HepG2 (cell line): Measurements from ENCODE around the gene RTBDN. TPM values are rescaled to one million over a fixed set of nuclear protein-coding genes. Genes with fewer than 3 reads are reported as not detected.
A peak's percentile ranks its signal among the peaks of the same experiment; 100 is the strongest.

Experiments
- ARID5B ChIP-seq: IDR thresholded peaks from 2 replicates; pipeline ENCODE4 v1.4.0; 2020; ENCODE audit warnings: mild to moderate bottlenecking, missing genetic modification reagents
- ELF4 ChIP-seq: sonication (generic); formaldehyde crosslinking; IDR thresholded peaks from 2 replicates; pipeline ENCODE4 v1.5.0; 2020; ENCODE audit warnings: missing genetic modification reagents, mild to moderate bottlenecking, moderate library complexity, borderline replicate concordance
- EP300 ChIP-seq, 3 experiments: sonication (generic) in 1 of 3; formaldehyde crosslinking in 1 of 3; IDR thresholded peaks; 2 replicates each; pipeline versions ENCODE4 v1.5.1 to v1.6.1; 2011 to 2020; ENCODE audit warnings: low read depth in 2 of 3, low read length in 2 of 3, borderline replicate concordance in 1 of 3, improper control_type of control experiment in 1 of 3, mild to moderate bottlenecking in 1 of 3, missing genetic modification reagents in 1 of 3, moderate library complexity in 1 of 3
- LCORL ChIP-seq, 2 experiments: fragments of 450-650 bp in 1 of 2; sonication (generic) in 1 of 2; formaldehyde crosslinking in 1 of 2; IDR thresholded peaks; 2 replicates each; pipeline versions ENCODE4 v1.5.0 to v1.6.1; 2017 to 2020; ENCODE audit warnings: antibody characterized with exemption in 1 of 2, missing genetic modification reagents in 1 of 2
- MAX ChIP-seq: IDR thresholded peaks from 2 replicates; pipeline ENCODE4 v1.6.1; 2012; ENCODE audit warnings: inconsistent platforms
- PAX8 ChIP-seq: sonication (generic); formaldehyde crosslinking; IDR thresholded peaks from 2 replicates; pipeline ENCODE4 v1.8.0; 2022; ENCODE audit warnings: mild to moderate bottlenecking, missing genetic modification reagents, borderline replicate concordance
- PRDM10 ChIP-seq: sonication (generic); formaldehyde crosslinking; IDR thresholded peaks from 2 replicates; pipeline ENCODE4 v1.4.0; 2020; ENCODE audit warnings: low read depth, missing genetic modification reagents
- SKI ChIP-seq: fragments of 450-650 bp; IDR thresholded peaks from one replicate; pipeline ENCODE4 v1.6.1; 2018; ENCODE audit warnings: mild to moderate bottlenecking; ENCODE audit not compliant: partially characterized antibody
- STAT5B ChIP-seq: sonication (generic); formaldehyde crosslinking; IDR thresholded peaks from 2 replicates; pipeline ENCODE4 v1.4.0; 2020; ENCODE audit warnings: missing genetic modification reagents
- ZBTB1 ChIP-seq: sonication (generic); formaldehyde crosslinking; IDR thresholded peaks from 2 replicates; pipeline ENCODE4 v1.4.0; 2020; ENCODE audit warnings: missing genetic modification reagents, borderline replicate concordance
- ZFP41 ChIP-seq: sonication (generic); formaldehyde crosslinking; IDR thresholded peaks from 2 replicates; pipeline ENCODE4 v1.4.0; 2020; ENCODE audit warnings: mild to moderate bottlenecking, missing genetic modification reagents, borderline replicate concordance
- ZNF432 ChIP-seq: sonication (generic); formaldehyde crosslinking; IDR thresholded peaks from 2 replicates; pipeline ENCODE4 v1.5.0; 2020; ENCODE audit warnings: missing genetic modification reagents, mild to moderate bottlenecking, borderline replicate concordance
- ZNF639 ChIP-seq: conservative IDR thresholded peaks from 2 replicates; pipeline ENCODE4 v1.6.1; 2018; ENCODE audit warnings: missing genetic modification reagents
- ZNF790 ChIP-seq: sonication (generic); formaldehyde crosslinking; IDR thresholded peaks from 2 replicates; pipeline ENCODE4 v1.8.0; 2022; ENCODE audit warnings: missing genetic modification reagents, mild to moderate bottlenecking, borderline replicate concordance
- ZNF792 ChIP-seq: IDR thresholded peaks from 2 replicates; pipeline ENCODE4 v1.6.1; 2016
- ZSCAN5A ChIP-seq: sonication (generic); formaldehyde crosslinking; IDR thresholded peaks from 2 replicates; pipeline ENCODE4 v1.8.0; 2022; ENCODE audit warnings: mild to moderate bottlenecking, missing genetic modification reagents, borderline replicate concordance
- polyA plus RNA-seq, 8 experiments: library from polyadenylated mRNA; depleted of rRNA in 3 of 8; stranded (reverse) in 7 of 8; unstranded in 1 of 8; fragments of >200 nt; fragmentation: Illumina TruSeq in 4 of 8; extraction: Trizol in 4 of 8; gene quantifications; 2 replicates each; pipeline versions ENCODE4 v1.2.1 to v1.2.3, GENCODE V29; 2011 to 2016; ENCODE audit warnings: low read depth in 4 of 8, missing spikeins in 1 of 8, mixed read lengths in 1 of 8; ENCODE audit not compliant: insufficient read depth in 1 of 8
- total RNA-seq, 5 experiments: library from RNA; depleted of rRNA; stranded (reverse); fragments of >200 nt; fragmentation: Illumina TruSeq; extraction: Trizol; gene quantifications; 2 replicates each; pipeline ENCODE4 v1.2.3, GENCODE V29; 2016; ENCODE audit warnings: low read depth in 1 of 5

Gene RTBDN
- total and polyA plus RNA-seq, 2 of the 13 experiments (the other 11 are each of a cell fraction or from before 2014, with no cell fraction given), result 0.27 to 0.48 TPM

GRCh38 chr19:12864721-12865715, 30.6 kb upstream of the RTBDN start (continued):
- TF ChIP-seq LCORL (IDR thresholded peaks at IDR 0.05) (no peak), LCORL (CRISPR knock-in tag; IDR thresholded peaks at IDR 0.05) (no peak; the same call in 1 of the 2 replicates), ZSCAN5A (CRISPR knock-in tag) (no peak), EP300 (IDR thresholded peaks at IDR 0.05; ENCODE audit: low read depth in 2 of 2, low read length in 2 of 2) (no peak; a peak in 1 of 4 replicates), EP300 (CRISPR knock-in tag; IDR thresholded peaks at IDR 0.05; ENCODE audit: borderline replicate concordance) (no peak), ELF4 (CRISPR knock-in tag) (no peak), ZNF790 (CRISPR knock-in tag) (no peak), ZFP41 (CRISPR knock-in tag) (no peak), PAX8 (CRISPR knock-in tag) (no peak), SKI (peak; percentile 7), ZNF432 (CRISPR knock-in tag) (no peak), STAT5B (no peak), MAX (peak; percentile 74), ZNF639 (CRISPR knock-in tag) (no peak), ZBTB1 (CRISPR knock-in tag) (no peak), PRDM10 (CRISPR knock-in tag) (no peak), ZNF792 (CRISPR knock-in tag) (peak; percentile 58; the same call in 1 of the 2 replicates), ARID5B (peak; percentile 72)
